SK-N-SH (cell line): Measurements from ENCODE around the gene TRPC3.

Experiments
- EZH2phosphoT487 ChIP-seq: fragments of 200-600 bp; sonication (generic); IDR thresholded peaks from 2 replicates; pipeline ENCODE4 v1.6.1; 2017; ENCODE audit warnings: low read depth, mixed run types, mild to moderate bottlenecking, antibody characterized with exemption, moderate library complexity, borderline replicate concordance
- POLR2AphosphoS5 ChIP-seq: IDR thresholded peaks from 2 replicates; pipeline ENCODE4 v1.6.1; 2012; ENCODE audit warnings: low read depth, low read length

DNA sequence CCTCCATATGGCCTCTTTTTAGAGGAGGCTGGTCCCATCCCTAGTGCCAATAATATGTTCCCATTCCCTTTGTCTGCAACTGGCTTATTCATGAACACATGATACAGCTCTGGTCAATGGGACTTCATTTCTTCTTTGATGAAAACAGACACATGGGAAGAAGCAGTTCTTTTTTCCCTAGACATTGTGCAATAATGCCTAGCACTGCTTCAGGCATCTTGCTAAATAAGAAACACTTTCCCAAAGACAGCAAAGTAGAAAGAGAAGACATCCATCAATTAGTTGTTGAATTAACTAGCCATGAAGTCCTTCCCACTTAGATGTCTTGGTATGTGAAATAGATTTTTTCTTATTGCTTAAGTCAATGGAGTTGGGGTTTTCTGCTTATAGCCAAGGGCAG lies 40.1 kb upstream of the TRPC3 start:
- no peak for TF ChIP-seq POLR2AphosphoS5
- TF ChIP-seq EZH2phosphoT487, result no peak
